Keratinocyte (primary cell): Measurements from ENCODE around the gene LPAR1.

ENCODE experiments used
- CTCF ChIP-seq, 3 experiments: IDR thresholded peaks in 1 of 3; conservative IDR thresholded peaks in 1 of 3; optimal IDR thresholded peaks in 1 of 3; 2 replicates in 2 of 3; 3 replicates in 1 of 3; pipeline versions ENCODE3 to v1.5.1; 2011; ENCODE audit warnings: low read length in 3 of 3, mild to moderate bottlenecking in 3 of 3, moderate library complexity in 2 of 3, control low read depth in 1 of 3, inconsistent platforms in 1 of 3; ENCODE audit not compliant: insufficient read depth in 2 of 3; ENCODE audit errors: extremely low read depth in 1 of 3
- EZH2 ChIP-seq: IDR thresholded peaks from one replicate; pipeline ENCODE4 v1.6.1; 2012; ENCODE audit warnings: inconsistent platforms, mild to moderate bottlenecking, low read length, moderate library complexity

GRCh38 chr9:110919050-110919435, 119.2 kb downstream of the LPAR1 start:
- no peak for TF ChIP-seq CTCF (optimal IDR thresholded peaks at IDR 0.05 in 1 of 3, IDR thresholded peaks at IDR 0.05 in 1 of 3, conservative IDR thresholded peaks at IDR 0.05 in 1 of 3; ENCODE audit: extremely low read depth in 1 of 3, insufficient read depth in 2 of 3, low read length in 3 of 3)
- no peak for TF ChIP-seq EZH2
